Activated B cell treated with CpG ODN at 0.5 μM for 24 hours (primary cell): ENCODE measurements around the gene PLCB1. TPM values are rescaled to one million over a fixed set of nuclear protein-coding genes. Genes with fewer than 3 reads are reported as not detected.

Experiments used
- ATAC-seq: fragments of 200-7000 bp; cut with Tn5 transposase; one replicate; pipeline ENCODE4 v1.10.0; 2021; ENCODE audit warnings: low read depth, mild to moderate bottlenecking, moderate library complexity
- CTCF ChIA-PET: fragments of 350-600 bp; sonication (Branson Sonifier 250); formaldehyde crosslinking; loops from one replicate; lab custom pipeline; 2021; ENCODE audit warnings: antibody characterized with exemption; lab: Charles Lee
- POLR2A ChIA-PET: fragments of 350-600 bp; sonication (Branson Sonifier 250); formaldehyde crosslinking; loops from one replicate; lab custom pipeline; 2021; ENCODE audit warnings: antibody characterized with exemption; lab: Charles Lee
- DNase-seq: peaks from one replicate; pipeline ENCODE4 v3.0.0; 2022
- H3K27ac Mint-ChIP-seq: one replicate; pipeline ENCODE4 v1.8.0; 2020; ENCODE audit warnings: mixed read lengths
- H3K27me3 Mint-ChIP-seq: one replicate; pipeline ENCODE4 v1.8.0; 2021; ENCODE audit warnings: mixed read lengths
- H3K36me3 Mint-ChIP-seq: one replicate; pipeline ENCODE4 v1.8.0; 2021; ENCODE audit warnings: low read depth, mixed read lengths
- H3K4me1 Mint-ChIP-seq: one replicate; pipeline ENCODE4 v1.8.0; 2021; ENCODE audit warnings: mixed read lengths
- H3K4me3 Mint-ChIP-seq: one replicate; pipeline ENCODE4 v1.8.0; 2020; ENCODE audit warnings: mild to moderate bottlenecking, mixed read lengths
- H3K9me3 Mint-ChIP-seq: one replicate; pipeline ENCODE4 v1.8.0; 2020; ENCODE audit warnings: mixed read lengths
- intact Hi-C: fragments of 100-400 bp; cut with micrococcal nuclease; formaldehyde crosslinking; loops from one replicate; pipeline ENCODE4 v1.15.1; 2024
- total RNA-seq: library from RNA; stranded (reverse); gene quantifications from 2 replicates; pipeline ENCODE4 v1.2.3, GENCODE V29; 2022
- TF ChIP-seq, protein P1 (sequence below): fragments of 200-600 bp; IDR thresholded peaks from one replicate; pipeline ENCODE4 v1.8.0; 2022; ENCODE audit warnings: antibody characterized with exemption, mild to moderate bottlenecking

Gene PLCB1
- total RNA-seq, 1 donor from 2014 or later, result 0.86 TPM

GRCh38 chr20:8124639-8125038 lies 7.4 kb upstream of the PLCB1 start:
- no peaks in the 10 kb centered on the region for H3K9me3 Mint-ChIP-seq
- H3K27ac Mint-ChIP-seq, result no peak overlapping the region
- H3K27me3 Mint-ChIP-seq, result peaks cover 6% of the 10 kb centered on the region
- ChIA-PET CTCF (no interaction called here), POLR2A (no interaction called here)
- no peaks in the 10 kb centered on the region for H3K4me1 Mint-ChIP-seq
- H3K4me3 Mint-ChIP-seq, result no peak overlapping the region
- DNase-seq (no peak), ATAC-seq (no peak)
- H3K36me3 Mint-ChIP-seq, result no peaks in the 10 kb centered on the region
- intact Hi-C loops, result no loop called here
- TF ChIP-seq, protein P1, sequence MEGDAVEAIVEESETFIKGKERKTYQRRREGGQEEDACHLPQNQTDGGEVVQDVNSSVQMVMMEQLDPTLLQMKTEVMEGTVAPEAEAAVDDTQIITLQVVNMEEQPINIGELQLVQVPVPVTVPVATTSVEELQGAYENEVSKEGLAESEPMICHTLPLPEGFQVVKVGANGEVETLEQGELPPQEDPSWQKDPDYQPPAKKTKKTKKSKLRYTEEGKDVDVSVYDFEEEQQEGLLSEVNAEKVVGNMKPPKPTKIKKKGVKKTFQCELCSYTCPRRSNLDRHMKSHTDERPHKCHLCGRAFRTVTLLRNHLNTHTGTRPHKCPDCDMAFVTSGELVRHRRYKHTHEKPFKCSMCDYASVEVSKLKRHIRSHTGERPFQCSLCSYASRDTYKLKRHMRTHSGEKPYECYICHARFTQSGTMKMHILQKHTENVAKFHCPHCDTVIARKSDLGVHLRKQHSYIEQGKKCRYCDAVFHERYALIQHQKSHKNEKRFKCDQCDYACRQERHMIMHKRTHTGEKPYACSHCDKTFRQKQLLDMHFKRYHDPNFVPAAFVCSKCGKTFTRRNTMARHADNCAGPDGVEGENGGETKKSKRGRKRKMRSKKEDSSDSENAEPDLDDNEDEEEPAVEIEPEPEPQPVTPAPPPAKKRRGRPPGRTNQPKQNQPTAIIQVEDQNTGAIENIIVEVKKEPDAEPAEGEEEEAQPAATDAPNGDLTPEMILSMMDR, result no peak

DNA sequence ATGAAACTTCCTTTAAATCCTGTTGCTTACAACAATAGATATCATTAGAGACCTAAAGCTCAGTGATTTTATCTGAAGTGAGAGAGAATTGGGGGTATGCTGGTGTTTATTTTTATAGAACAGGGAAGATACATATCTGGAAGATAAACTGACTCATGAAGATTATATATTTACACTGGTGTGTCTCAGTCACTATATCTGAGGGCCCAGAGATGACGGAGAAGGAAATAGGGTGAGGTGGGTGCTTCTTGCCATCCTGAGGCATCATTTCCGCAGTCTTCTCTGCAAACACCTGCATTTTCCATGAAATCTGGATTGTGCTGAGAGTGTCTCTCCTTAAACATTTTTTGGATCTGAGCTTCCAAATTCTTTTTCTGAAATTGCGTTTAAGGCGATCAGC lies 5.9 kb upstream of the PLCB1 start:
- H3K4me3 Mint-ChIP-seq, result no peak overlapping the region
- intact Hi-C loops, result no loop called here
- no peaks in the 10 kb centered on the region for H3K36me3 Mint-ChIP-seq
- peaks cover 13% of the 10 kb centered on the region for H3K27me3 Mint-ChIP-seq
- H3K4me1 Mint-ChIP-seq, result no peaks in the 10 kb centered on the region
- CTCF ChIA-PET, result no interaction called here
- DNase-seq, result no peak
- TF ChIP-seq, protein P1, result no peak
- H3K27ac Mint-ChIP-seq, result no peak overlapping the region
- POLR2A ChIA-PET, result no interaction called here
- ATAC-seq, result no peak
- no peaks in the 10 kb centered on the region for H3K9me3 Mint-ChIP-seq

DNA sequence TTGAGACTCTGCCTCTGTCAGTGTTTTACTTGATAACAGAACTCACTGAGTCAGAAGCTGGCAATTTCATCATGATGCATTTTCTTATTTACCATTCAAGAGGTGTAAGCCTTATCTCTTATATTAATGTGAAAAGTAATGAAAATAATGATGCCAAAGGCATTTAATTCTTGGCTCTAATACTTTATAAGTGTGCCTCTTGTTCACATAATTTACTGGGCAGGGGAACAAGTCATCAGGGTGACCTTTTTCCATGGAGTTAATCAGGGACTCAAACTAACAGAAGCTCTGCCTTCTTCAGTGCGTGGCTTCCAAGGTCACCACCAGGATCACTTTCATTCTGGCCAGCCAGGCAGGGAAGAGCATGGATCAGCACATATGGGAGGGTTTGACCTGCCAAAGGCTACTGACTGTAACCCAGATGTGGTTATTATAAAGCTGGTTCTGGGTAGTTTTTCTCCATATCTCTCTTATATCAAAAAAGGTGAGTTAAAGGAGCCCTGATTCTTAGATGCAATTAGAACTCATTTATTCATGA lies 5.2 kb upstream of the PLCB1 start:
- peaks cover 3% of the 10 kb centered on the region for H3K4me1 Mint-ChIP-seq
- TF ChIP-seq, protein P1, result no peak
- ChIA-PET CTCF (no interaction called here), POLR2A (no interaction called here)
- no peaks in the 10 kb centered on the region for H3K36me3 Mint-ChIP-seq
- H3K27me3 Mint-ChIP-seq, result peaks cover 18% of the 10 kb centered on the region
- H3K9me3 Mint-ChIP-seq, result no peaks in the 10 kb centered on the region
- ATAC-seq (no peak), DNase-seq (no peak)
- intact Hi-C loops, result no loop called here
- no peak overlapping the region for H3K4me3 Mint-ChIP-seq
- no peak overlapping the region for H3K27ac Mint-ChIP-seq

DNA sequence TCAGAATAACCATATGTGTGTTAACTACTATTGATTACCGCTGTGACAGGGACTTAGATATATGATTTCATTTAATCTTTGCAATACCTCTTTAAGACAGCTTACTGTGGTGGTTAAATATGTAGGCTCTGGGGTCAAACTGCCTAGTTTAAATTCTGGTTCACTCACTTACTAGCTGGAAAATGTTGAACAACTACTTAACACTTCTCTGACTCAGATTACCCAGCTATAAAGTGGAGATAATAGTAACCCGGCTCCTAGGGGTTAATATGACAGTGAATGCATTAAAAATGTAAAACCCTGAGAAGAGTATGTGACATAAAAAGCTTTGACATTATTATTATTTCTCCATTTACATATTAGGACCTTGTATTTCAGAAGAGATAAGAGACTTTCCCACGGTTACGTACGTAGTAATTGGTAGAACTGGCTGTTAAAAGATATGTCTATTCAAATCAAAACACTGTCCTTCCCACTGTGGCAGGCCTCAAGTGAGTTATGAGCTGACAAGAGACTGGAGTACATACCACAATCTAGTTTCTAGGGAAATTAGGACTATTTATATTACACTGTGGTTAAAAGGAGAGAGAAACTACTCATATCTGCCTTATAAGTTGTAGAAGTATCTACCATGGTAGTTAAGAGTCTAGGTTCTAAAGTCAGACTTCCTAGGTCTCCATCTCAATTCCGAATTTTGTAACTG lies 4.4 kb upstream of the PLCB1 start:
- ChIA-PET CTCF (no interaction called here), POLR2A (no interaction called here)
- H3K4me1 Mint-ChIP-seq, result peaks cover 3% of the 10 kb centered on the region
- H3K27me3 Mint-ChIP-seq, result peaks cover 19% of the 10 kb centered on the region
- no peak overlapping the region for H3K4me3 Mint-ChIP-seq
- no peaks in the 10 kb centered on the region for H3K36me3 Mint-ChIP-seq
- DNase-seq (no peak), ATAC-seq (no peak)
- no peaks in the 10 kb centered on the region for H3K9me3 Mint-ChIP-seq
- no peak overlapping the region for H3K27ac Mint-ChIP-seq
- intact Hi-C loops, result no loop called here
- TF ChIP-seq, protein P1, result no peak

GRCh38 chr20:8128291-8129060 lies 3.6 kb upstream of the PLCB1 start:
- ChIA-PET CTCF (no interaction called here), POLR2A (no interaction called here)
- TF ChIP-seq, protein P1, result no peak
- Mint-ChIP-seq H3K4me3 (no peak overlapping the region), H3K9me3 (no peaks in the 10 kb centered on the region), H3K27me3 (peaks cover 26% of the 10 kb centered on the region), H3K27ac (no peak overlapping the region), H3K4me1 (peaks cover 10% of the 10 kb centered on the region), H3K36me3 (no peaks in the 10 kb centered on the region)
- no peak for ATAC-seq
- intact Hi-C loops, result no loop called here
- DNase-seq, result no peak
